Hepatocyte (in vitro differentiated cells): ENCODE results near the gene TPSAB1. TPM values are rescaled to one million over a fixed set of nuclear protein-coding genes. Genes with fewer than 3 reads are reported as not detected.
"Not testable (repeated sequence)": the region's sequence is repeated elsewhere in the genome, so short reads cannot be mapped to it uniquely, and the experiment has no call there.

Experiments
- DNase-seq: peaks from one replicate; pipeline ENCODE4 v3.0.0-alpha.2; 2016; ENCODE audit warnings: low spot score
- H2AFZ ChIP-seq: fragments of 200-600 bp; sonication (generic); 2 replicates; pipeline ENCODE4 v1.6.0; 2016; ENCODE audit warnings: antibody characterized with exemption, mild to moderate bottlenecking
- H3K27ac ChIP-seq: fragments of 200-600 bp; sonication (generic); 2 replicates; pipeline ENCODE4 v1.5.1; 2016; ENCODE audit warnings: mild to moderate bottlenecking
- H3K27me3 ChIP-seq: fragments of 200-600 bp; sonication (generic); 2 replicates; pipeline ENCODE4 v1.6.1; 2016
- H3K36me3 ChIP-seq: fragments of 200-600 bp; sonication (generic); replicated peaks from 2 replicates; pipeline ENCODE4 v1.5.1; 2016; ENCODE audit warnings: low read depth; ENCODE audit not compliant: insufficient read depth
- H3K4me1 ChIP-seq: fragments of 200-600 bp; sonication (generic); 2 replicates; pipeline ENCODE4 v1.5.1; 2016; ENCODE audit warnings: mild to moderate bottlenecking, moderate library complexity; ENCODE audit not compliant: insufficient read depth
- H3K4me2 ChIP-seq: fragments of 200-600 bp; sonication (generic); 2 replicates; pipeline ENCODE4 v1.6.0; 2016
- H3K4me3 ChIP-seq: fragments of 200-600 bp; sonication (generic); 2 replicates; pipeline ENCODE4 v1.5.1; 2016; ENCODE audit warnings: mild to moderate bottlenecking
- H3K79me2 ChIP-seq: fragments of 200-600 bp; sonication (generic); 2 replicates; pipeline ENCODE4 v1.6.0; 2017; ENCODE audit warnings: mild to moderate bottlenecking
- H3K9me2 ChIP-seq: fragments of 200-600 bp; sonication (generic); replicated peaks from 2 replicates; pipeline ENCODE4 v1.6.0; 2017; ENCODE audit warnings: mild to moderate bottlenecking; ENCODE audit not compliant: insufficient read depth
- H3K9me3 ChIP-seq: fragments of 200-600 bp; sonication (generic); 2 replicates; pipeline ENCODE4 v1.5.1; 2016; ENCODE audit warnings: low read depth, mild to moderate bottlenecking
- H4K20me1 ChIP-seq: fragments of 200-600 bp; sonication (generic); 2 replicates; pipeline ENCODE4 v1.6.0; 2016; ENCODE audit warnings: mild to moderate bottlenecking; ENCODE audit not compliant: insufficient read depth, poor library complexity, severe bottlenecking
- EZH2 ChIP-seq: fragments of 200-600 bp; sonication (generic); IDR thresholded peaks from 2 replicates; pipeline ENCODE4 v1.6.1; 2016; ENCODE audit warnings: antibody characterized with exemption, mild to moderate bottlenecking, borderline replicate concordance
- EZH2phosphoT487 ChIP-seq: fragments of 200-600 bp; sonication (generic); IDR thresholded peaks from one replicate; pipeline ENCODE4 v1.6.1; 2018; ENCODE audit warnings: antibody characterized with exemption, mild to moderate bottlenecking, low read depth, moderate library complexity; ENCODE audit not compliant: unreplicated experiment, severe bottlenecking
- WGBS: methylation state at CpG from one replicate; pipeline ENCODE4 v1.1.6; 2016; ENCODE audit warnings: low lambda C conversion rate; ENCODE audit errors: missing lambda C conversion rate; 5-methylcytosine and 5-hydroxymethylcytosine counted together
- polyA plus RNA-seq: library from polyadenylated mRNA; unstranded; fragments of >200 nt; fragmentation: Nextera tagmentation; extraction: Ambion mirVana; gene quantifications from 2 replicates; pipeline ENCODE4 v1.2.1, GENCODE V29; 2016
- total RNA-seq: library from RNA; depleted of rRNA; stranded (reverse); fragments of >200 nt; gene quantifications from 2 replicates; pipeline ENCODE4 v1.2.3, GENCODE V29; 2014
- TF ChIP-seq, protein P1 (sequence below): fragments of 200-600 bp; sonication (generic); IDR thresholded peaks from 2 replicates; pipeline ENCODE4 v1.5.1; 2016; ENCODE audit warnings: antibody characterized with exemption, mild to moderate bottlenecking; ENCODE audit not compliant: poor library complexity

TPSAB1 gene
- total and polyA plus RNA-seq, 2 experiments from 2014 or later: not detected

DNA sequence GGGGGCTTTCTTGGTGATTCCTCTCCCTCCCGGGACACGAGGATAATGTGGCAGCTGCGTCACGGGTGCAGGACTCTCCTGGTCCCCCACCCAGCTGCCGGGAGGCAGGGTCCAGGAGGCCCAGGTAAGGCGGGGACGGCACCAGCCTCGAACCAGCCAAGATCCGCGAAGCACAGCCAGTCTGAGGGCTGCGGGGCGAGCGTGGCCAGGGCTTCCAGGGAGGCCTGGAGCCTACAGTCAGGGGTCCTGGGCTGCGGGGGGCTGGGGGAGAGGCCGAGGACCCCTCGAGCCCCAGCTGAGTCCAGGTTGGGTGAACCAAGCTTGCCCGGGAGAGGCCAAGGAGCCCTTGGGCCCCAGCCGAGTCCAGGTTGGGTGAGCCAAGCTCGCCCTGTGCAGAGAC, 25.3 kb downstream of the TPSAB1 start:
- Histone ChIP-seq H3K79me2 (no peaks in the 10 kb centered on the region), H3K36me3 (no peaks in the 10 kb centered on the region), H2AFZ (no peak overlapping the region), H3K27me3 (no peaks in the 10 kb centered on the region), H3K27ac (no peak overlapping the region), H3K4me2 (no peak overlapping the region), H3K4me1 (no peaks in the 10 kb centered on the region), H3K9me2 (no peaks in the 10 kb centered on the region), H3K9me3 (no peaks in the 10 kb centered on the region), H4K20me1 (no peaks in the 10 kb centered on the region), H3K4me3 (no peak overlapping the region)
- no peak for DNase-seq
- no peak for TF ChIP-seq EZH2
- TF ChIP-seq, protein P1, sequence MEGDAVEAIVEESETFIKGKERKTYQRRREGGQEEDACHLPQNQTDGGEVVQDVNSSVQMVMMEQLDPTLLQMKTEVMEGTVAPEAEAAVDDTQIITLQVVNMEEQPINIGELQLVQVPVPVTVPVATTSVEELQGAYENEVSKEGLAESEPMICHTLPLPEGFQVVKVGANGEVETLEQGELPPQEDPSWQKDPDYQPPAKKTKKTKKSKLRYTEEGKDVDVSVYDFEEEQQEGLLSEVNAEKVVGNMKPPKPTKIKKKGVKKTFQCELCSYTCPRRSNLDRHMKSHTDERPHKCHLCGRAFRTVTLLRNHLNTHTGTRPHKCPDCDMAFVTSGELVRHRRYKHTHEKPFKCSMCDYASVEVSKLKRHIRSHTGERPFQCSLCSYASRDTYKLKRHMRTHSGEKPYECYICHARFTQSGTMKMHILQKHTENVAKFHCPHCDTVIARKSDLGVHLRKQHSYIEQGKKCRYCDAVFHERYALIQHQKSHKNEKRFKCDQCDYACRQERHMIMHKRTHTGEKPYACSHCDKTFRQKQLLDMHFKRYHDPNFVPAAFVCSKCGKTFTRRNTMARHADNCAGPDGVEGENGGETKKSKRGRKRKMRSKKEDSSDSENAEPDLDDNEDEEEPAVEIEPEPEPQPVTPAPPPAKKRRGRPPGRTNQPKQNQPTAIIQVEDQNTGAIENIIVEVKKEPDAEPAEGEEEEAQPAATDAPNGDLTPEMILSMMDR: no peak
- TF ChIP-seq EZH2phosphoT487: no peak
- 91% methylated on average over 18 of the region's 19 CpGs for WGBS

DNA sequence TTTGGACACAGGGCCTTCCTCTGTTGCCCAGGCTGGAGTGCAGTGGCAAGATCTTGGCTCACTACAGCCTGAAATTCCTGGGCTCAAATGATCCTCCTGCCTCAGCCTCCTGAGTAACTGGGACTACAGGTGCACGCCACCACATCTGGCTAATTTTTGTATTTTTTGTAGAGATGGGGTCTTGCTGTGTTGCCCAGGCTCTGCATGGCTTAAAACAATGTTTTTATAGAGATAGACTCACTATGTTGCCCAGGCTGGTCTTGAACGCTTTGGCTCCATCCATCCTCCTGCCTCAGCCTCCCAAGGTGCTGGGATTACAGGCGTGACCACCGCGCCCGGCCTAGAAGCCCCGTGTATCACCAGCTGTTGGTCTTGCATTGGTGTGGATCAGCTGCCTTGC, 28.9 kb downstream of the TPSAB1 start:
- H3K9me3 ChIP-seq, H3K9me2 ChIP-seq, H3K79me2 ChIP-seq, H3K4me3 ChIP-seq, H3K4me2 ChIP-seq, H2AFZ ChIP-seq, H4K20me1 ChIP-seq, H3K27me3 ChIP-seq, H3K36me3 ChIP-seq, DNase-seq, H3K27ac ChIP-seq, H3K4me1 ChIP-seq: not testable (repeated sequence)
- 90% methylated on average over 7 of the region's 7 CpGs for WGBS

DNA sequence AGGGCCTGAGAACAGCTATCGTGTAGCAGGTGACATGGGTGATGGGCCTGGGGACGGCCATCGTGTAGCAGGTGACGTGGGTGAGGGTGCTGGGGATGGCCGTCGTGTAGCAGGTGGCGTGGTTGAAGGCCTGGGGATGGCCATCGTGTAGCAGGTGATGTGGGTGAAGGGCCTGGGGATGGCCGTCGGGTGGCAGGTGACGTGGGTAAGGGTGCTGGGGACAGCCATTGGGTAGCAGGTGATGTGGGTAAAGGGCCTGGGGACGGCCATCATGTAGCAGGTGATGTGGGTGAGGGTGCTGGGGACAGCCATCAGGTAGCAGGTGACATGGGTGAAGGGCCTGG, 30.8 kb downstream of the TPSAB1 start:
- no peaks in the 10 kb centered on the region for H3K79me2 ChIP-seq
- no peaks in the 10 kb centered on the region for H3K27me3 ChIP-seq
- no peaks in the 10 kb centered on the region for H3K9me3 ChIP-seq
- H3K4me2 ChIP-seq: no peak overlapping the region
- no peak for TF ChIP-seq EZH2
- TF ChIP-seq, protein P1: no peak
- H3K27ac ChIP-seq: no peak overlapping the region
- no peak overlapping the region for H3K4me3 ChIP-seq
- peaks cover 7% of the 10 kb centered on the region for H3K4me1 ChIP-seq
- no peaks in the 10 kb centered on the region for H4K20me1 ChIP-seq
- no peak overlapping the region for H2AFZ ChIP-seq
- DNase-seq: no peak
- 92% methylated on average over 10 of the region's 12 CpGs for WGBS
- no peaks in the 10 kb centered on the region for H3K36me3 ChIP-seq
- H3K9me2 ChIP-seq: no peaks in the 10 kb centered on the region

DNA sequence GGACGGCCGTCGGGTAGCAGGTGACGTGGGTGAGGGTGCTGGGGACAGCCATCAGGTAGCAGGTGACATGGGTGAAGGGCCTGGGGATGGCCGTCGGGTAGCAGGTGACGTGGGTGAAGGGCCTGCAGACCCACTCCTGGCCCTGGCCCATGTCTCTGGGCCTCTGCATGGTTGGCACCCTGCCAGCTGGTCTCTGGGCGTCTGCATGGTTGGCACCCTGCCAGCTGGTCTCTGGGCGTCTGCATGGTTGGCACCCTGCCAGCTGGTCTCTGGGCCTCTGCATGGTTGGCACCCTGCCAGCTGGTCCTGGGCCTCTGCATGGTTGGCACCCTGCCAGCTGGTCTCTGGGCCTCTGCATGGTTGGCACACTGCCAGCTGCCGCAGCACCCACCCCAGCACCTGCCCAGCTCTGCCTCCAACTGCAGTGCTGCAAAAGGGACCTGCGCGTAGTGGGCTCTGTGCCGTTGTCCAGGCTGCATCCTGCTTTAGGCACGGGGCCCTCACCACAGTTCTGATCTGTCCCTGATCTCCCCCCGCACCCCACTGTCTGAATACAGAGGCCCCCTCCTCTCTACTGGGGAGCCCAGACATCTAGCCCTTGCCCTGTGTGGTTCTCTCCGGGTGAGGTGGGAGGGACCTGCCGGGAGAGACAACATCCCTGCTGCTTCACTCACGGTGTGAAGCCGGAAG, 31.4 kb downstream of the TPSAB1 start:
- not testable (repeated sequence) for H3K4me3 ChIP-seq, H3K27me3 ChIP-seq, H2AFZ ChIP-seq, H3K9me3 ChIP-seq, H3K36me3 ChIP-seq, H4K20me1 ChIP-seq, H3K4me1 ChIP-seq, H3K4me2 ChIP-seq, H3K79me2 ChIP-seq, H3K27ac ChIP-seq, H3K9me2 ChIP-seq
- 60% methylated on average over 19 of the region's 19 CpGs for WGBS
- peak; percentile 69 for DNase-seq
